Activated T-helper 2 cell treated with anti-CD3 and anti-CD28 coated beads, Interferon-gamma antibody, Interleukin-2, Interleukin-4, amounts not matched to agents 10 μg/mL and 5 μg/mL and 100 μg/mL, durations not matched to agents 14 hours and 24 hours and 36 hours (primary cell): Measurements from ENCODE around the gene MAP4. TPM values are rescaled to one million over a fixed set of nuclear protein-coding genes. Genes with fewer than 3 reads are reported as not detected.
A peak's percentile ranks its signal among the peaks of the same experiment; 100 is the strongest.

Experiments
- DNase-seq: peaks from one replicate; pipeline ENCODE4 v3.0.0; 2021; ENCODE audit warnings: low spot score
- H3K27ac Mint-ChIP-seq: one replicate; pipeline ENCODE4 v1.8.0; 2021; ENCODE audit warnings: mixed read lengths
- H3K27me3 Mint-ChIP-seq: one replicate; pipeline ENCODE4 v1.8.0; 2021; ENCODE audit warnings: low read depth, mixed read lengths
- H3K36me3 Mint-ChIP-seq: one replicate; pipeline ENCODE4 v1.8.0; 2021; ENCODE audit warnings: low read depth, mixed read lengths
- H3K4me1 Mint-ChIP-seq: one replicate; pipeline ENCODE4 v1.8.0; 2021; ENCODE audit warnings: low read depth, mixed read lengths
- H3K4me3 Mint-ChIP-seq: one replicate; pipeline ENCODE4 v1.8.0; 2021; ENCODE audit warnings: low read depth, mild to moderate bottlenecking, moderate library complexity, mixed read lengths
- H3K9me3 Mint-ChIP-seq: one replicate; pipeline ENCODE4 v1.8.0; 2021; ENCODE audit warnings: mixed read lengths
- intact Hi-C: fragments of 100-400 bp; cut with micrococcal nuclease; formaldehyde crosslinking; loops from one replicate; pipeline ENCODE4 v1.15.1; 2023
- total RNA-seq: library from RNA; stranded (reverse); gene quantifications from 2 replicates; pipeline ENCODE4 v1.2.3, GENCODE V29; 2022

The MAP4 gene
- total RNA-seq, 1 donor from 2014 or later = 144 TPM

GRCh38 chr3:47804577-47804976 is 211.6 kb downstream of the MAP4 start:
- DNase-seq = no peak
- H3K27ac Mint-ChIP-seq = no peak overlapping the region
- H3K9me3 Mint-ChIP-seq = no peaks in the 10 kb centered on the region
- H3K4me1 Mint-ChIP-seq = peaks cover 13% of the 10 kb centered on the region
- peak overlapping the region; percentile 97 for H3K4me3 Mint-ChIP-seq
- no peaks in the 10 kb centered on the region for H3K27me3 Mint-ChIP-seq
- intact Hi-C loops = no loop called here
- no peaks in the 10 kb centered on the region for H3K36me3 Mint-ChIP-seq

DNA sequence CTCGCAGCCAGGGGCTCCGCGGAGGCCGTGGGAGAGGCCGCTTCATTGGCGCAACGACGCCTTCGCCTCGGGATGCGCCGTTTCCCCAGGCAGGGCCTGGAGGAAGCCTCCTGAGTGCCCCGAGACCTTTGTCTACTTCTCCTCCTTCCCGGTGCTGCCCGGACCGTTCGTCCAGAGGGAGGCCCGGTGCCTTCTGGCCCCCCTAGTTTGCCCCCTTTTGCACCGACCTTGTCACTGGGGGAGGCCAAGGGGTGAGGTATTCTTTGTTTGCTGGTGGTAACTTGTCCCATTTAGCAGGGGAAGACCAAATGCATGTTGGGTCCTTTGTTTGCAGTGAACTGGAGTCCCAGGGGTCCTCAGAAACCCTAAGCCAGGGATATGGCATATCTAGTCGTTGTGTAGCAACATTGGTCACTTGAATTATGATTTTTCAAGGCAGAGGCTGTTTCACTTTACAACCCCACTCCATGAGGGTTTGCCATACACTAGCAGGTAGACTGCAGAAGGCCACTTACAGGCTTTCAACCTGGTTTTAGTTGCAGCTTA is 212.7 kb downstream of the MAP4 start:
- intact Hi-C loops = loop anchor here (1.0 kb wide), 3 partner anchors 21 to 290 kb away; partner anchors contain the start of gene ELP6

DNA sequence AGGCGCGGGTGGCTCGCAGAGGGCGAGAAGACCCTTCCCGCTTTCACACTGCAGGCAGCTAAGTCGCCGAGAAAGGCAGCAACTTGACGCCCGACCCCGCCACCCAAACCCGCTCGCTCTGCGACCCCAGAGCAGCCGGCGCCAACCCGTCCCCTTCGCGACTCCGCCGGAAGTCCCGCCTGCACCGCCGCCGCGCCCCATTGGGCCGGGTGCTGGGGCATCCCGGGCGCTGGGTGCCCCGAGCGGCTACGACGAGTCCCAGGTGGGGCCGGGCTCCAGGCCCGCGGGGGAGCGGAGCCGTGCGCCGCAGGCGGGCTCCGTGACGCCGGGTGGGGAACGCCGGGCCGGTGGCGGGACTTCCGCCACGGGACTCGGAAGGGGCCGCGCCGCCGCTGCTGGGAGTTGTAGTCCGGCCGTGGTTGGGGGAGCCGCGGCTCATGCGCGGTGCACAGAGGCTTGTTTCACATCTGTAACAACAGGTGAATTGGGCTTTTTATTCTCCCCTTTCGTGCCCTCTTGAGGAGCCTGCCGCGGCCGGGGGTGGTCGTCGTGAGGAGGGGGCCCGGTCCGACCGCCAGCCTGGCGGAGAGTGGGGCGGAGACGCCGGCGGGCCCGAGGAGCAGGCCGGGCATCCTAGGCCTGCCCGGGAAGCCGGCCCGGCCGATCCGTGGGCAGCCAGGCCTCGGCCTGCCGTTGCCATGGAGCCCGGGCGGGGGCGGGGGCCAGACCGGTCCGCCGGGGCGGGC is 213.3 kb downstream of the MAP4 start, which contains the start of gene DHX30:
TSS of gene DHX30 (plus strand) at position 405 of the 746 bp plus-strand sequence. CDS start 7,546 bp downstream, outside the sequence.
- H3K27me3 Mint-ChIP-seq = no peaks in the 10 kb centered on the region
- peak within 1 kb of the TSS; percentile 95 for H3K27ac Mint-ChIP-seq
- H3K4me1 Mint-ChIP-seq = peaks cover 13% of the 10 kb centered on the region
- DNase-seq = peak; percentile 81
- H3K36me3 Mint-ChIP-seq = no peaks in the 10 kb centered on the region
- H3K4me3 Mint-ChIP-seq = peak within 1 kb of the TSS; percentile 97
- no peaks in the 10 kb centered on the region for H3K9me3 Mint-ChIP-seq
- intact Hi-C loops = loop anchor here (1.0 kb wide), 3 partner anchors 21 to 290 kb away; partner anchors contain the start of gene ELP6

More for the DNA sequence above, 212.7 kb downstream of the MAP4 start:
- Mint-ChIP-seq H3K36me3 (no peaks in the 10 kb centered on the region), H3K9me3 (no peaks in the 10 kb centered on the region), H3K4me1 (peaks cover 13% of the 10 kb centered on the region), H3K27ac (peak overlapping the region; percentile 95), H3K27me3 (no peaks in the 10 kb centered on the region), H3K4me3 (peak overlapping the region; percentile 97)
- no peak for DNase-seq

Other genes with a start within 250 kb of the MAP4 start
- 150 and 166 TPM in 2 replicates for gene SMARCC1, start 234.5 kb downstream of the MAP4 start, total RNA-seq
- gene DHX30, start 213.3 kb downstream of the MAP4 start, total RNA-seq = 123 and 126 TPM in 2 replicates
- 39.1 and 40.5 TPM in 2 replicates for gene CDC25A, start 172.0 kb upstream of the MAP4 start, total RNA-seq
- gene CAMP, start 207.1 kb upstream of the MAP4 start, total RNA-seq = not detected in 2 replicates
- gene ZNF589, start 224.7 kb upstream of the MAP4 start, total RNA-seq = 40.2 and 42.8 TPM in 2 replicates